HG02885 (cell line): Measurements from ENCODE around the gene C11orf97.

Source experiments
- ATAC-seq: cut with Tn5 transposase; IDR thresholded peaks from one replicate; pipeline ENCODE4 v1.9.1; 2021; ENCODE audit warnings: mild to moderate bottlenecking; ENCODE audit not compliant: unreplicated experiment, poor library complexity

Gene C11orf97

DNA sequence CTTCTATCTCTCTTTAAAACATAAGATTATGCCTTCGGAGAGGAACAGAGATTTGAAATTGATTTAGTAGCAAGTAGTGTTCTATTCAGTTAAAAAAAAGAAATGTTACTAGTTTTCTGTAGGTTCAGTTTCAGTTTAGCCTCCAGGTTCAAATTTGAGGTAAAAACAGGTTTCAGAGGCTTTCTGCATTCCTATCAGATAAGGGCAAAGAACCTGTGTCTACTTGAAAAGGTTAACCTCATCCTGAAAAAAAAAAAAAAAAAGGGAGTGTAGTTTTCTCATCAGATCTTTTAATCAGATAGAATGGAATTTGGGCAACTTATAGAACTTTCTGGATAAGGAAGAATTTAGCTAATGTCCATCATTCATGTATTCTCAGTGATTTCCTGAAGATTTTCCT lies 12.1 kb downstream of the C11orf97 start:
- ATAC-seq, result no peak

DNA sequence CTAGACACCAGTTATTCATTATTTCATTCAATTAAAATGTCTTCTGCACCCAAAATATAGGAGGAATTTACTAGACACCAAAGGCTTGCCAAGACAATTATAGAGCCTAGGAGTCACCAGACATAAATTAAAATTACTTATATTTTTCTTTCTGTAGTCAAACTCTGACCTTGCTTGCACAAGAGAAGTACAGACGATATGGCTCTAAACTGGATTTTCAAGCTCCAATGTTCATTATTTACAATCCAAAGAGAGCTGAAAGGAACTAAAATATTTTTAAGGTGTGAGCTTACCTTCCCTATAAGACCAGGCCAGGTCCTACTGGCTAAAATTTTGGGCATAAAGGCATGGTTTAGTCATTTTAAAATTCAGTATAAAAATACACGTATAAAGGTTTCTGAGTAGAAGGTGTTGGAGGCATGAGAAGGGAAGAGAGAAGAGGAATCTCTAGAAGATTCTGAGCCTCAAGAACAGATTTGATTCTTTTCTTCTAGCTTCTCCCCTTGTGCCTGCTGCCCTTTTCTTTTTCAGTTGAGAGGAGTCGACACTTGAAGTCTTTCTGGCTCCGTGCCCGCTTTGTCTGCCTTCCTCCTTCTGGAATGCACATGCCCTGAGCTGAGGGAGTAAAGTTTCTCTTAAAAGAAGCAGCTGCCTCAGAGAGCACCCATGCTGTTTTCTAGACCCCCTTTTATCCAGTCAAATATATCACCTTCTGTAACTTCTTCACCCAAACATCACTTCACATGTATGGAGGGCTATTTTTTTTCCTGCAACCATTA lies 13.5 kb downstream of the C11orf97 start:
- ATAC-seq, result no peak

GRCh38 chr11:94526645-94527438 lies 14.6 kb downstream of the C11orf97 start:
- ATAC-seq, result no peak

DNA sequence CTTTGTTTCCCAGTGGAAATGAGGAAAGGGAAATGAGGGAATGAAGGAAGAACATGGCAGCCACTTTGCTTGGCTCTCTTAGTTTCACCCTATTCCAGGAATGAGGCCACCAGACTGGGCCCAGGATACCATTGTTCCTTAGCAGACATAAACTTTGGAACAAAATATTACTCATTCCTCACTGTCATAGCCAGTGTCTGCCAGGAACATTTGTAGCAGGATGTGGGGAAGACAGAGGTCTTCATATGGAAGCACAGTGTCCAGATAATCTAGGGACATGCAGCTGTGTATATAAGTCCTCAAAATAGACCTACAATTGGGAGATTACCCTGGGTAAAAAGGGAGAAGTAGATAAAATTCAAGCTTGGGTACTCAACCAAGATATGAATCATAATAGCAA lies 16.3 kb downstream of the C11orf97 start:
- ATAC-seq, result no peak

DNA sequence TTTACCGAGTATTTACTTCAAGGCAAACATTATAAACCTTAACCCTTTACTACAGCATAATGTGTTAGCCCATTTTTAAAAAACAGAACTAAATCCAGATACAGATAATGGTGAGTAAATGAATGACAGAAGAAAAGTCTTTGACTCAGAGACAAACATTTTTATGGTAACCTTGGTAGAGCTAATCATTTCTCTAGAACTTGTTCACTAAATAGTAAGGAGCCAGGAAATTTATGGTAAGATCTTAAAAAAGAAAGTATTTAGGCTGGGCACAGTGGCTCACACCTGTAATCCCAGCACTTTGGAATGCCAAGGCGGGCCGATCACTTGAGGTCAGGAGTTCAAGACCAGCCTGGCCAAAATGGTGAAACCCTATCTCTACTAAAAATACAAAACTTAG lies 19.9 kb downstream of the C11orf97 start:
- ATAC-seq, result no peak

- no peak for ATAC-seq
Measured at GRCh38 chr11:94533206-94533605, 20.9 kb downstream of the C11orf97 start.

DNA sequence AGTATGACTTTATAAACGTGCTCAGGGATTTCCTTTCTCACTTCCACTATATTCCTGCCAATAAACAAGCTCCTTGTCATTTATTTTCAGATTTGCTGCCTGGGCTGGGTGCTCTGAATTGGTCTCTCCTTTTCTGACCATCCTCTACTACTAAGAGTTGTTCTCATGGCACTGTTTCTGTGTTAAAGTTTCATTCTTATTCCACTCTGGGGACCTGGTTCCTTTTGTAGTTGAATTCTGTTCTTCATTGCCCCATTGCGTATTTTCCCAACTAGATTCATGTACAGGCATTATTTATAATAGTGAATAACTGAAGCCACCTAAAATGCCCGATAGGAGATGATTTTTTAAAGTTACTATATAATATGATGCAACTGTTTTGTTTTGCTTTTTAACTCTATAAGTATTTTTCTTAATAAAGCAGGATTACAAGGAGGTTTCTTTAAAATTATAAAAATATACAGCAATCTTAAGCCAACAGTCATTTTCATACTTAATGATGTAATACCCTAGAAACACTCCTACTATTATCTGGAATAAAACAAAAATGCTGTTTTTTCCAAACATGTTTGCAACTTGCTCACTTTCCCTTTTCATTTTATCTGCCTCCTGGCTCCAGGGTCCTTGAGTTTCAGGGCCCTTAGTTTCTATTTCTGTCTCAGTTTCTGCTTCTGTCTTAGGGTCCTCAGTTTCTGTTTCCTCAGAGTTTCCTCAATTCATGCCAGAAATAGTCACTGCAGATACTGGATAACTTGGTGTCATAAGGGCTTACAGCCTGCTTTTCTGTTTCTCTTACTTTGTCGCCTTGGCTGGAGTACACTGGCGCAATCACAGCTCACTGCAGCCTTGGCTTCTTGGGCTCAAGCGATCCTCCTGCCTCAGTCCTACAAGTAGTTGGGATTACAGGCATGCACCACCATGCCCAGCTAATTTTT lies 21.7 kb downstream of the C11orf97 start:
- no peak for ATAC-seq

DNA sequence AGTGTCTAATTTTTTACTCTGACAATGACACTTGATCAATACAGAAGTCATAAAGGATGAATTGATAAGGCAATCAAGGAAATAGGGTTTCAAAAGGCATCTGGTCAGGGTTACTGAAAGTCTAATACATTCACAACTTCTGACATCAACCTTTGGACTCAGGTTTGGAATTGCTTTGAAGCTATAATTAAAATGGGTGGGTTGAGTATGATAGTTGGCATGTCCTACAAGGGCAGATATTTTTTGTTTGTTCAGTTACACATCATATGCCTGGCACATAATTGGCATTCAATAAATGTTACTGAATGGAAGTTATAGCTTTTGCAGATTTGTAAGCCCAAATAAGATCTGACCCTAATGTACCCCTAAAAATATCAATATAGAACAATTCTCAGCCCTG lies 24.1 kb downstream of the C11orf97 start:
- ATAC-seq, result no peak

DNA sequence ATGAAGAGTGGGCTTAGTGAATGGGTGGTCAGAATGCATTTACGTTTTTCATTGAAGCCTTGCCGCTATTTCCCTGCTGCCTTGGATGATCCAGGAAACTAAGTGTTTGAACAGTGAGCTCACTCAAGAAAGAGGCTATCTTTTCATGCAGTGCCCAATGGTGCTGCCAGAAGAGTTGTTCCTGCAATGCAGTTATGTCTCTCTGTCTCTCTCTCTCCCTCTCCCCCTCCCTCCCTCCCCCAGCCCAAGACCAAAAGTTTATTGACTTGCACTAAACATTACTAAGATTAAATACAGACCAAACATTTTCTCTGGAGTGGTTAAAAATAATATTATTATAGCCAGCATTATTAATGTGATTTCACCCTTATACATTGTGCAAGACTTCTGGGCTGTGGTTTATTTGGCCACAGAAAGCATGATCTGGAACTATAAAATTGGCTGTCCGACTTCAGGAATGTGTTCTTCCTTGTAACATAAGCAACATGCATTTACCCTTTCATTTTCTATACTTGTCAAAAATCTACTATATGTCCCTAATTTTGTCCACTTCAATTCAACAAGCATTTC lies 24.9 kb downstream of the C11orf97 start:
- ATAC-seq, result no peak

DNA sequence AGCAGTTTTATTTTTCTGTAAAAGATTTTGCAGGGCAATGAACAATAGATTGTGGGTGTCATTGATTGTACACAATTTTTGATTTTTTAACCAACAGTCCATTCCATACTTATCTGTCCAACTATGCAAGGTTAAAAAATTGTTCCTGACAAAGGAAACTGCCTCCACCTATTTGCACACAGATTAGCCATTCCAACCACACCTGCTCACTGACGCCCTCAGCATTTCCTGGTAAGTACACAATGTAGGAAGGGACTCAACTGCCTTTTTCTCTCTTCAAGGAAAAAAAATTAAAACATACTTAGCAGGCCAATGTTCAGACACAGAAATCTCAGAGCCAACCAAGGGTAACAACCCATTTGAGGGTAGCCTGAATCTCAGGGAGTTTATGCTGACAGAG lies 27.2 kb downstream of the C11orf97 start:
- ATAC-seq, result no peak

DNA sequence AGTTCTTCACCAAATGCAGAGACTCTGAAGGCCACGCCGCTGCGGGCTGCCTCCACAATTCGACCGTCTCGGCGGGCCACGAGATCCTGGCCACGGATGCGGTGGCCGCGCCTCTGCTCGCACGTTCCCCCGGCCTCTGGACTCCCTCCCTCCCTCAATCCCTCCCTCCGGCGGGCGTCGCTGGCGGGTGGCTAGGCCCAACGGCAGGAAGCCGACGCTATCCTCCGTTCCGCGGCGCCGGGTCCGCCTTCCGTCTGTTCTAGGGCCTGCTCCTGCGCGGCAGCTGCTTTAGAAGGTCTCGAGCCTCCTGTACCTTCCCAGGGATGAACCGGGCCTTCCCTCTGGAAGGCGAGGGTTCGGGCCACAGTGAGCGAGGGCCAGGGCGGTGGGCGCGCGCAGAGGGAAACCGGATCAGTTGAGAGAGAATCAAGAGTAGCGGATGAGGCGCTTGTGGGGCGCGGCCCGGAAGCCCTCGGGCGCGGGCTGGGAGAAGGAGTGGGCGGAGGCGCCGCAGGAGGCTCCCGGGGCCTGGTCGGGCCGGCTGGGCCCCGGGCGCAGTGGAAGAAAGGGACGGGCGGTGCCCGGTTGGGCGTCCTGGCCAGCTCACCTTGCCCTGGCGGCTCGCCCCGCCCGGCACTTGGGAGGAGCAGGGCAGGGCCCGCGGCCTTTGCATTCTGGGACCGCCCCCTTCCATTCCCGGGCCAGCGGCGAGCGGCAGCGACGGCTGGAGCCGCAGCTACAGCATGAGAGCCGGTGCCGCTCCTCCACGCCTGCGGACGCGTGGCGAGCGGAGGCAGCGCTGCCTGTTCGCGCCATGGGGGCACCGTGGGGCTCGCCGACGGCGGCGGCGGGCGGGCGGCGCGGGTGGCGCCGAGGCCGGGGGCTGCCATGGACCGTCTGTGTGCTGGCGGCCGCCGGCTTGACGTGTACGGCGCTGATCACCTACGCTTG lies 31.7 kb downstream of the C11orf97 start, which contains the start of gene FUT4:
TSS of gene FUT4 (plus strand) at position 227 of the 951 bp plus-strand sequence. CDS start at position 440, 213 bp downstream.
- ATAC-seq, result peak; percentile 81

GRCh38 chr11:94544646-94545263 lies 32.5 kb downstream of the C11orf97 start:
- no peak for ATAC-seq

GRCh38 chr11:94545264-94546161 lies 33.3 kb downstream of the C11orf97 start:
- ATAC-seq, result no peak

DNA sequence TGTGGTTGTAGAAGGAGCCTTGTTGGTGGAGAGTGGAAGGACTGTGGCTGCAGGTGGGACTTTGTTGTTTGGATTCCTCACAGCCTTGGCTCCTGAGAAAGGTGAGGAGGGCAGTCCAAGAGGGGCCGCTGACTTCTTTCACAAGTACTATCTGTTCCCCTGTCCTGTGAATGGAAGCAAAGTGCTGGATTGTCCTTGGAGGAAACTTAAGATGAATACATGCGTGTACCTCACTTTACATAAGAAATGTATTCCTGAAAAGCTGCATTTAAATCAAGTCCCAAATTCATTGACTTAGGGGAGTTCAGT lies 33.9 kb downstream of the C11orf97 start:
- ATAC-seq, result no peak

- no peak for ATAC-seq
Measured at GRCh38 chr11:94546886-94547285, 34.6 kb downstream of the C11orf97 start.

- no peak for ATAC-seq
Measured at GRCh38 chr11:94549146-94549545, 36.9 kb downstream of the C11orf97 start.

- no peak for ATAC-seq
Measured at GRCh38 chr11:94550513-94550912, 38.3 kb downstream of the C11orf97 start.

- no peak for ATAC-seq
Measured at GRCh38 chr11:94553938-94554337, 41.7 kb downstream of the C11orf97 start.
